HL-60 (cell line): ENCODE results near the gene CLK4.

Experiments
- CTCF ChIP-seq: IDR thresholded peaks from one replicate; pipeline ENCODE4 v1.5.1; 2011; ENCODE audit warnings: low read length, control low read depth, inconsistent platforms; ENCODE audit not compliant: insufficient read depth
- GABPA ChIP-seq: IDR thresholded peaks from 2 replicates; pipeline ENCODE4 v1.6.1; 2012; ENCODE audit warnings: low read depth
- POLR2AphosphoS5 ChIP-seq: IDR thresholded peaks from 2 replicates; pipeline ENCODE4 v1.6.1; 2012; ENCODE audit warnings: low read depth
- REST ChIP-seq: IDR thresholded peaks from 2 replicates; pipeline ENCODE4 v1.6.1; 2012; ENCODE audit warnings: low read depth; ENCODE audit not compliant: insufficient replicate concordance
- SPI1 ChIP-seq: IDR thresholded peaks from 2 replicates; pipeline ENCODE4 v1.6.1; 2012; ENCODE audit warnings: low read depth, mild to moderate bottlenecking, borderline replicate concordance

- TF ChIP-seq CTCF (no peak), POLR2AphosphoS5 (no peak), GABPA (no peak), REST (no peak), SPI1 (no peak)
Measured at GRCh38 chr5:178577376-178577839, 49.4 kb downstream of the CLK4 start.
